HepG2 (cell line): ENCODE data around the gene A4GNT. TPM values are rescaled to one million over a fixed set of nuclear protein-coding genes. Genes with fewer than 3 reads are reported as not detected.

Source experiments
- AGO2 ChIP-seq: fragments of 200-400 bp; formaldehyde crosslinking; optimal IDR thresholded peaks from 2 replicates; pipeline ENCODE3; 2017; ENCODE audit warnings: mild to moderate bottlenecking, low read depth, low read length, moderate library complexity
- ARNT2 ChIP-seq: sonication (generic); formaldehyde crosslinking; IDR thresholded peaks from 2 replicates; pipeline ENCODE4 v1.8.0; 2022; ENCODE audit warnings: mild to moderate bottlenecking, low read depth, missing genetic modification reagents, moderate library complexity
- ATM ChIP-seq: fragments of 450-650 bp; IDR thresholded peaks from 2 replicates; pipeline ENCODE4 v1.7.1; 2017; ENCODE audit warnings: mild to moderate bottlenecking, borderline replicate concordance
- CENPX ChIP-seq: sonication (generic); formaldehyde crosslinking; IDR thresholded peaks from 2 replicates; pipeline ENCODE4 v1.9.0; 2021; ENCODE audit warnings: mild to moderate bottlenecking, missing genetic modification reagents, moderate library complexity
- EEA1 ChIP-seq: sonication (generic); formaldehyde crosslinking; IDR thresholded peaks from 2 replicates; pipeline ENCODE4 v1.5.1; 2020; ENCODE audit warnings: mild to moderate bottlenecking, missing genetic modification reagents, borderline replicate concordance
- KLF9 ChIP-seq: IDR thresholded peaks from 2 replicates; pipeline ENCODE4 v1.6.1; 2016; ENCODE audit warnings: low read depth
- POGZ ChIP-seq: sonication (generic); formaldehyde crosslinking; IDR thresholded peaks from 2 replicates; pipeline ENCODE4 v1.4.0; 2020; ENCODE audit warnings: mild to moderate bottlenecking, missing genetic modification reagents
- PTBP1 ChIP-seq: fragments of 200-400 bp; formaldehyde crosslinking; IDR thresholded peaks from 2 replicates; pipeline ENCODE4 v1.6.1; 2018; ENCODE audit warnings: low read length, low read depth; ENCODE audit not compliant: poor library complexity, severe bottlenecking
- ZFY ChIP-seq: sonication (generic); formaldehyde crosslinking; IDR thresholded peaks from 2 replicates; pipeline ENCODE4 v1.4.0; 2020; ENCODE audit warnings: missing genetic modification reagents
- ZNF282 ChIP-seq: fragments of 450-650 bp; IDR thresholded peaks from 2 replicates; pipeline ENCODE4 v1.6.1; 2018; ENCODE audit not compliant: partially characterized antibody
- ZNF383 ChIP-seq: sonication (generic); formaldehyde crosslinking; IDR thresholded peaks from 2 replicates; pipeline ENCODE4 v1.4.0; 2020; ENCODE audit warnings: missing genetic modification reagents, mild to moderate bottlenecking, borderline replicate concordance
- ZNF644 ChIP-seq: IDR thresholded peaks from 2 replicates; pipeline ENCODE4 v1.6.1; 2016; ENCODE audit warnings: low read depth
- ZSCAN12 ChIP-seq: sonication (generic); formaldehyde crosslinking; IDR thresholded peaks from 2 replicates; pipeline ENCODE4 v1.9.0; 2021; ENCODE audit warnings: mild to moderate bottlenecking, missing genetic modification reagents
- ZSCAN31 ChIP-seq: sonication (generic); formaldehyde crosslinking; IDR thresholded peaks from 2 replicates; pipeline ENCODE4 v1.5.0; 2020; ENCODE audit warnings: low read depth, mild to moderate bottlenecking, missing genetic modification reagents
- polyA plus RNA-seq, 8 experiments: library from polyadenylated mRNA; depleted of rRNA in 3 of 8; stranded (reverse) in 7 of 8; unstranded in 1 of 8; fragments of >200 nt; fragmentation: Illumina TruSeq in 4 of 8; extraction: Trizol in 4 of 8; gene quantifications; 2 replicates each; pipeline versions ENCODE4 v1.2.1 to v1.2.3, GENCODE V29; 2011 to 2016; ENCODE audit warnings: low read depth in 4 of 8, missing spikeins in 1 of 8, mixed read lengths in 1 of 8; ENCODE audit not compliant: insufficient read depth in 1 of 8
- total RNA-seq, 5 experiments: library from RNA; depleted of rRNA; stranded (reverse); fragments of >200 nt; fragmentation: Illumina TruSeq; extraction: Trizol; gene quantifications; 2 replicates each; pipeline ENCODE4 v1.2.3, GENCODE V29; 2016; ENCODE audit warnings: low read depth in 1 of 5
- TF ChIP-seq, protein P1 (sequence below), 2 experiments: IDR thresholded peaks; 2 replicates each; pipeline ENCODE4 v1.6.1; 2011 to 2012; ENCODE audit warnings: low read length in 2 of 2, borderline replicate concordance in 1 of 2, low read depth in 1 of 2, mild to moderate bottlenecking in 1 of 2, moderate library complexity in 1 of 2
- TF ChIP-seq, protein P2 (sequence below): sonication (generic); formaldehyde crosslinking; IDR thresholded peaks from 2 replicates; pipeline ENCODE4 v1.5.0; 2020; ENCODE audit warnings: missing genetic modification reagents, mild to moderate bottlenecking, borderline replicate concordance
- TF ChIP-seq, protein P3 (sequence below): sonication (generic); formaldehyde crosslinking; IDR thresholded peaks from 2 replicates; pipeline ENCODE4 v1.4.0; 2020; ENCODE audit warnings: mild to moderate bottlenecking, missing genetic modification reagents
- TF ChIP-seq, protein P4 (sequence below): IDR thresholded peaks from 2 replicates; pipeline ENCODE4 v1.6.1; 2016; ENCODE audit warnings: low read depth, borderline replicate concordance
- TF ChIP-seq, protein P5 (sequence below): sonication (generic); formaldehyde crosslinking; IDR thresholded peaks from 2 replicates; pipeline ENCODE4 v1.5.1; 2020; ENCODE audit warnings: mild to moderate bottlenecking, missing genetic modification reagents, moderate library complexity

Gene A4GNT
- total and polyA plus RNA-seq, 2 of the 13 experiments (the other 11 are each of a cell fraction or from before 2014, with no cell fraction given) = not detected

DNA sequence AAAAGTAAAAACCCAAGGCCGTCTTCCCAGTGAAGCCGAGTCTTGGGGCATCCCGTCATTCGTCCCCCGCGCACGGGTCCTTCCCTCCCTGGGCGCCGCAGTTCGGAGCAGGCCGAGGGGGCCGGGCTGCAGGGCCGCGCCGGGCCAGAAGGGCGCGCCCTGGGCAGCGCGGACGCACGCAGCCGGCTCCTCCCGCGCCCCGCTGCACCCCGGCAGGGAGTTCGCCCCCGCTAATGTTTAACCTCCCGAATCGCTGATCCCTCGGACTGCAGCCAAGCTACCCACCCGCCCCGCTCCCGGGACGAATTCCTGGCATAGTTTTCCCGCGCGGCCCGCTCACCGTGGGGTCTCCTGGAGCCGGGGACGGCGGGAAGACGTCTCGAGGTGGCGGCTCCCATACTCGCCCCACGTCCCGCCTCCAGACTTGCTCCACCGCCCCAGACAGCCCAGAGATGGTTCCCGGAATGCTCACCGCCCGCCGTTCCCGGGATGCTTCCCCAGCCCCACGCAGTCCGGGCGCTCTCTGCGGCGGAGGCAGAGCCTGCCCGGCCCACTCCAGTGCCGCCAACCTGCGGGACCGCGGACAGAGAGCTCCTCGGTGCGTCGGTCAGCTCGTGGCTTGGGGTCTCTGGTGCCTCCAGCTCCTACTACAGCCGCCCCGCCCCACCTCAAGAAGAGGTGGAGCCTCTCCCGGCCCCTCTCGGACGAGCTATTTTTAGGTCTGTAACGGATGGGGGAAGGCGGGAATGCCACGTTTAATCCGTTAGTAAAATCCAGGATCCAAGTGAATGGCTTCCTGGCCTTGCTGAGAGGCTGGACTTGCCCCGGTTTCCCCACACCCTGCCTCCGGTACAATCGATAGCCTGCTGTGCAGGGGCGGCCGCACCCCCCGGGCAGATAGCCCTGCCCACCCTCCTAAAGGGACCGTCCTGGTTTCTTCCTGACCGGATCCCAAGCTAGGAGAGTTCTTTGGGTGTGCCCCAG lies 16.9 kb downstream of the A4GNT start, which contains the start of gene DZIP1L (continued):
- TF ChIP-seq, protein P1, sequence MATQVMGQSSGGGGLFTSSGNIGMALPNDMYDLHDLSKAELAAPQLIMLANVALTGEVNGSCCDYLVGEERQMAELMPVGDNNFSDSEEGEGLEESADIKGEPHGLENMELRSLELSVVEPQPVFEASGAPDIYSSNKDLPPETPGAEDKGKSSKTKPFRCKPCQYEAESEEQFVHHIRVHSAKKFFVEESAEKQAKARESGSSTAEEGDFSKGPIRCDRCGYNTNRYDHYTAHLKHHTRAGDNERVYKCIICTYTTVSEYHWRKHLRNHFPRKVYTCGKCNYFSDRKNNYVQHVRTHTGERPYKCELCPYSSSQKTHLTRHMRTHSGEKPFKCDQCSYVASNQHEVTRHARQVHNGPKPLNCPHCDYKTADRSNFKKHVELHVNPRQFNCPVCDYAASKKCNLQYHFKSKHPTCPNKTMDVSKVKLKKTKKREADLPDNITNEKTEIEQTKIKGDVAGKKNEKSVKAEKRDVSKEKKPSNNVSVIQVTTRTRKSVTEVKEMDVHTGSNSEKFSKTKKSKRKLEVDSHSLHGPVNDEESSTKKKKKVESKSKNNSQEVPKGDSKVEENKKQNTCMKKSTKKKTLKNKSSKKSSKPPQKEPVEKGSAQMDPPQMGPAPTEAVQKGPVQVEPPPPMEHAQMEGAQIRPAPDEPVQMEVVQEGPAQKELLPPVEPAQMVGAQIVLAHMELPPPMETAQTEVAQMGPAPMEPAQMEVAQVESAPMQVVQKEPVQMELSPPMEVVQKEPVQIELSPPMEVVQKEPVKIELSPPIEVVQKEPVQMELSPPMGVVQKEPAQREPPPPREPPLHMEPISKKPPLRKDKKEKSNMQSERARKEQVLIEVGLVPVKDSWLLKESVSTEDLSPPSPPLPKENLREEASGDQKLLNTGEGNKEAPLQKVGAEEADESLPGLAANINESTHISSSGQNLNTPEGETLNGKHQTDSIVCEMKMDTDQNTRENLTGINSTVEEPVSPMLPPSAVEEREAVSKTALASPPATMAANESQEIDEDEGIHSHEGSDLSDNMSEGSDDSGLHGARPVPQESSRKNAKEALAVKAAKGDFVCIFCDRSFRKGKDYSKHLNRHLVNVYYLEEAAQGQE (IDR thresholded peaks at IDR 0.05; ENCODE audit: borderline replicate concordance in 1 of 2, low read depth in 1 of 2, low read length in 2 of 2) = no peak
- TF ChIP-seq, protein P2, sequence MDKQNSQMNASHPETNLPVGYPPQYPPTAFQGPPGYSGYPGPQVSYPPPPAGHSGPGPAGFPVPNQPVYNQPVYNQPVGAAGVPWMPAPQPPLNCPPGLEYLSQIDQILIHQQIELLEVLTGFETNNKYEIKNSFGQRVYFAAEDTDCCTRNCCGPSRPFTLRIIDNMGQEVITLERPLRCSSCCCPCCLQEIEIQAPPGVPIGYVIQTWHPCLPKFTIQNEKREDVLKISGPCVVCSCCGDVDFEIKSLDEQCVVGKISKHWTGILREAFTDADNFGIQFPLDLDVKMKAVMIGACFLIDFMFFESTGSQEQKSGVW (CRISPR knock-in tag) = no peak
- TF ChIP-seq KLF9 (no peak), EEA1 (CRISPR knock-in tag) (no peak), PTBP1 (no peak), ZNF282 (no peak), ZNF383 (CRISPR knock-in tag) (no peak), ZSCAN12 (CRISPR knock-in tag) (no peak), ZNF644 (no peak), ARNT2 (CRISPR knock-in tag) (peak; percentile 55; the same call in 1 of the 2 replicates), CENPX (CRISPR knock-in tag) (no peak), AGO2 (peak; percentile 17), ATM (no peak), POGZ (CRISPR knock-in tag) (no peak), ZFY (peak; percentile 91), ZSCAN31 (CRISPR knock-in tag) (peak; percentile 62; the same call in 1 of the 2 replicates)
- TF ChIP-seq, protein P3, sequence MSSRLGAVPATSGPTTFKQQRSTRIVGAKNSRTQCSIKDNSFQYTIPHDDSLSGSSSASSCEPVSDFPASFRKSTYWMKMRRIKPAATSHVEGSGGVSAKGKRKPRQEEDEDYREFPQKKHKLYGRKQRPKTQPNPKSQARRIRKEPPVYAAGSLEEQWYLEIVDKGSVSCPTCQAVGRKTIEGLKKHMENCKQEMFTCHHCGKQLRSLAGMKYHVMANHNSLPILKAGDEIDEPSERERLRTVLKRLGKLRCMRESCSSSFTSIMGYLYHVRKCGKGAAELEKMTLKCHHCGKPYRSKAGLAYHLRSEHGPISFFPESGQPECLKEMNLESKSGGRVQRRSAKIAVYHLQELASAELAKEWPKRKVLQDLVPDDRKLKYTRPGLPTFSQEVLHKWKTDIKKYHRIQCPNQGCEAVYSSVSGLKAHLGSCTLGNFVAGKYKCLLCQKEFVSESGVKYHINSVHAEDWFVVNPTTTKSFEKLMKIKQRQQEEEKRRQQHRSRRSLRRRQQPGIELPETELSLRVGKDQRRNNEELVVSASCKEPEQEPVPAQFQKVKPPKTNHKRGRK (CRISPR knock-in tag) = no peak
- TF ChIP-seq, protein P4, sequence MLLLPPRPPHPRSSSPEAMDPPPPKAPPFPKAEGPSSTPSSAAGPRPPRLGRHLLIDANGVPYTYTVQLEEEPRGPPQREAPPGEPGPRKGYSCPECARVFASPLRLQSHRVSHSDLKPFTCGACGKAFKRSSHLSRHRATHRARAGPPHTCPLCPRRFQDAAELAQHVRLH = no peak
- TF ChIP-seq, protein P5, sequence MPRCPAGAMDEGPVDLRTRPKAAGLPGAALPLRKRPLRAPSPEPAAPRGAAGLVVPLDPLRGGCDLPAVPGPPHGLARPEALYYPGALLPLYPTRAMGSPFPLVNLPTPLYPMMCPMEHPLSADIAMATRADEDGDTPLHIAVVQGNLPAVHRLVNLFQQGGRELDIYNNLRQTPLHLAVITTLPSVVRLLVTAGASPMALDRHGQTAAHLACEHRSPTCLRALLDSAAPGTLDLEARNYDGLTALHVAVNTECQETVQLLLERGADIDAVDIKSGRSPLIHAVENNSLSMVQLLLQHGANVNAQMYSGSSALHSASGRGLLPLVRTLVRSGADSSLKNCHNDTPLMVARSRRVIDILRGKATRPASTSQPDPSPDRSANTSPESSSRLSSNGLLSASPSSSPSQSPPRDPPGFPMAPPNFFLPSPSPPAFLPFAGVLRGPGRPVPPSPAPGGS = peak; percentile 66; the same call in 1 of the 2 replicates
